Chondrocyte (in vitro differentiated cells): ENCODE measurements around the gene PPP1R3E. TPM values are rescaled to one million over a fixed set of nuclear protein-coding genes. Genes with fewer than 3 reads are reported as not detected.

ENCODE experiments used
- DNase-seq: peaks from one replicate; pipeline ENCODE4 v3.0.0; 2021; ENCODE audit warnings: mixed read lengths, low spot score
- H3K27ac Mint-ChIP-seq: one replicate; pipeline ENCODE4 v1.8.0; 2021; ENCODE audit warnings: mild to moderate bottlenecking, moderate library complexity, mixed read lengths; ENCODE audit not compliant: unreplicated experiment
- H3K27me3 Mint-ChIP-seq: 2 replicates; pipeline ENCODE4 v1.8.0; 2021; ENCODE audit warnings: low read depth, mixed read lengths
- H3K36me3 Mint-ChIP-seq: 2 replicates; pipeline ENCODE4 v1.8.0; 2021; ENCODE audit warnings: low read depth, mixed read lengths
- H3K4me1 Mint-ChIP-seq: 2 replicates; pipeline ENCODE4 v1.8.0; 2021; ENCODE audit warnings: low read depth, mild to moderate bottlenecking, mixed read lengths
- H3K4me3 Mint-ChIP-seq: one replicate; pipeline ENCODE4 v1.8.0; 2021; ENCODE audit warnings: mild to moderate bottlenecking, moderate library complexity, mixed read lengths; ENCODE audit not compliant: unreplicated experiment
- H3K9me3 Mint-ChIP-seq: 2 replicates; pipeline ENCODE4 v1.8.0; 2021; ENCODE audit warnings: low read depth, mixed read lengths
- total RNA-seq: library from RNA; stranded (reverse); gene quantifications from 3 replicates; pipeline ENCODE4 v1.2.1, GENCODE V29; 2021
- TF ChIP-seq, protein P1 (sequence below): fragments of 200-600 bp; sonication (generic); IDR thresholded peaks from 2 replicates; pipeline ENCODE4 v1.5.0; 2021; ENCODE audit warnings: antibody characterized with exemption, mild to moderate bottlenecking, moderate library complexity

Gene PPP1R3E
- total RNA-seq, 1 donor from 2014 or later = 11.2 TPM

- no peak for DNase-seq
- peaks cover 30% of the 10 kb centered on the region for H3K4me1 Mint-ChIP-seq
- no peak overlapping the region for H3K27ac Mint-ChIP-seq
- H3K9me3 Mint-ChIP-seq = no peaks in the 10 kb centered on the region
- no peaks in the 10 kb centered on the region for H3K27me3 Mint-ChIP-seq
- peaks cover 15% of the 10 kb centered on the region for H3K36me3 Mint-ChIP-seq
- TF ChIP-seq, protein P1, sequence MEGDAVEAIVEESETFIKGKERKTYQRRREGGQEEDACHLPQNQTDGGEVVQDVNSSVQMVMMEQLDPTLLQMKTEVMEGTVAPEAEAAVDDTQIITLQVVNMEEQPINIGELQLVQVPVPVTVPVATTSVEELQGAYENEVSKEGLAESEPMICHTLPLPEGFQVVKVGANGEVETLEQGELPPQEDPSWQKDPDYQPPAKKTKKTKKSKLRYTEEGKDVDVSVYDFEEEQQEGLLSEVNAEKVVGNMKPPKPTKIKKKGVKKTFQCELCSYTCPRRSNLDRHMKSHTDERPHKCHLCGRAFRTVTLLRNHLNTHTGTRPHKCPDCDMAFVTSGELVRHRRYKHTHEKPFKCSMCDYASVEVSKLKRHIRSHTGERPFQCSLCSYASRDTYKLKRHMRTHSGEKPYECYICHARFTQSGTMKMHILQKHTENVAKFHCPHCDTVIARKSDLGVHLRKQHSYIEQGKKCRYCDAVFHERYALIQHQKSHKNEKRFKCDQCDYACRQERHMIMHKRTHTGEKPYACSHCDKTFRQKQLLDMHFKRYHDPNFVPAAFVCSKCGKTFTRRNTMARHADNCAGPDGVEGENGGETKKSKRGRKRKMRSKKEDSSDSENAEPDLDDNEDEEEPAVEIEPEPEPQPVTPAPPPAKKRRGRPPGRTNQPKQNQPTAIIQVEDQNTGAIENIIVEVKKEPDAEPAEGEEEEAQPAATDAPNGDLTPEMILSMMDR = no peak
- H3K4me3 Mint-ChIP-seq = no peak overlapping the region
These were observed 22.3 kb upstream of the PPP1R3E start for GRCh38 chr14:23324993-23325392.

- TF ChIP-seq, protein P1 = no peak
- peaks cover 19% of the 10 kb centered on the region for H3K36me3 Mint-ChIP-seq
- no peak overlapping the region for H3K4me3 Mint-ChIP-seq
- no peaks in the 10 kb centered on the region for H3K9me3 Mint-ChIP-seq
- H3K27me3 Mint-ChIP-seq = no peaks in the 10 kb centered on the region
- no peak for DNase-seq
- peak overlapping the region; percentile 41 for H3K27ac Mint-ChIP-seq
- peaks cover 35% of the 10 kb centered on the region for H3K4me1 Mint-ChIP-seq
These were observed 21.8 kb upstream of the PPP1R3E start for GRCh38 chr14:23324455-23324846.

GRCh38 chr14:23323838-23324454 is 21.3 kb upstream of the PPP1R3E start:
- Mint-ChIP-seq H3K36me3 (peaks cover 19% of the 10 kb centered on the region), H3K27me3 (no peaks in the 10 kb centered on the region), H3K4me3 (no peak overlapping the region), H3K4me1 (peaks cover 35% of the 10 kb centered on the region), H3K9me3 (no peaks in the 10 kb centered on the region), H3K27ac (no peak overlapping the region)
- DNase-seq = no peak
- TF ChIP-seq, protein P1 = no peak

GRCh38 chr14:23322568-23323517 is 20.2 kb upstream of the PPP1R3E start:
- peak overlapping the region; percentile 91 for H3K27ac Mint-ChIP-seq
- H3K27me3 Mint-ChIP-seq = no peaks in the 10 kb centered on the region
- peaks cover 19% of the 10 kb centered on the region for H3K36me3 Mint-ChIP-seq
- peak overlapping the region; percentile 95 for H3K4me3 Mint-ChIP-seq
- TF ChIP-seq, protein P1 = no peak
- peaks cover 33% of the 10 kb centered on the region for H3K4me1 Mint-ChIP-seq
- no peaks in the 10 kb centered on the region for H3K9me3 Mint-ChIP-seq
- no peak for DNase-seq
